Measurements from ENCODE around the gene HDGF.

HDGF gene

DNA sequence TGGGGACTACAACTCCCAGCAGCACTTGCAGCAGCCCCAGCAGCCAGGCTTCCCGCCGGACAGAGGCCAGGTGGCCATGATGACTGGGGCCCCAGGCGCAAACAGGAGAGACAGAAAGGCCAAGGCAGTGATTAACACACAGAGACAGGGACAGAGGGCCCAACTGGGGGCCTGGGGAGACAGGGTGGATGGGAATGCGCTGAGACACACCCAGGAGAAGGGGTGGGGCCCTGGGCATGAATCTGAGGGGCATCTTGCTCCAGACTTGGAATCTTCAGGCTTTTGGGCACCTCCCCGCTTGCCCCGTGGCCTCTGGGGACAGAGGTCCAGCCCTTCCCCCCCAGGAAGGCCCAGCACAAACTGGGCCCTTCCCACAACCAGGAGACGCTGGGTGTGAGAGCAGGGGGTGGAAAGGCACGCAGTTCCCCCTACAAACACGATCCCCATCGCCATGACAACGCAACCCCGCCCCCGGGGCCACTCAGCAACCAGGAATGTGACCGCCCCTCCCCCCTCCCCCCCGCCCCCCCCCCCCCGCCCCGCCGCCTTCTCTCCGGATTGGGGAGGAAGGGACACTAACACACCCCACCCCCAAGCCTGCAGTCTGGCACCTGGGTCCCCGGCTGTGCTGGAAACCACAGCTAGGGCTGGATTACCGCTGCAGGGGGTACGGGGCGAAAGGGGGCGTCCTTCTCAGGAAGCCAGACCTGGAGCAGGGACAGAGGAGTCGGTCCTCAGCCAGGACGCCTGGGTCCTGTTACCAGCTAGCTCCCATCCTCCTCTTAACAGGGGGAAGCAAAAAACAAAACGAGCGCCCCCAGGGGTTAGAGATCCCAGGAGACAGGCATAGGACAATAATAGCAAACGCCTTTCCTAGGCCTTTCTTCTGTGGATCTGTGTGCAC, 4.5 kb downstream of the HDGF start:
- DNase-seq (ENCODE audit: low read depth): peak; percentile 96

DNA sequence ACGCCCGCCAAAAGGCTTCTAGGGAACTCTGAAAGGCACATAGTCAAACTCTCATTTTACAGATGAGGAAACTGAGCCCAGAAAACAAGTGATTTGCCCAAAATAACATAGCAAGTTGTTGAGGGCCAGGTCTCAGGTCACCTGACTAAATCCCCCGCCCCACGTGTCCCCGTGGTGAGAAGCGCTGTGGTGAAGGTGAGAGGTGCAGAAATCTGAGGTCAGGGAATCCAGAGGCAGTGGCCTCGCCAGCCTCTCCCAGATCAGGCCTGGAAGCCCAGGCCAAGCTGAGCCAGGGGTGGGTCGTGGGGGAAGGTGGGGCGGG, 5.1 kb downstream of the HDGF start:
- DNase-seq (ENCODE audit: low read depth): no peak

DNA sequence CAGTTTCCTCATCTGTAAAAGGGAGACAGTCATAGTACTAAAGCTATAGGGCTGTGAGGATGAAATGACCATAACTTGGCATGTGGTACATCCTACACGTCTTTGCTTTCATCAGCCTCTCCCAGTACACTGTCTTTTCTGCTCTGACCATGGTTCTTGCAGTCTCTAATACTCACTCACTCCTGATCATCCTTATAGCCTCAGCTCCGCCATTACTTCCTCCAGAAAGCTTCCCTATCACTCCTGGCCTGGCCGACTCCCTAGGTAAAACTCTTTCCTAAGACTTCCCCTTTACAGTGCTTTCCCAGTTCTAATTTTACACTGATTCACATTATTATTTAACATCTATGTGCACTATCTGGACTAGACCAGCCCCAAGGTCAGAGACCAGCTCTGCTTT, 5.6 kb downstream of the HDGF start:
- DNase-seq (ENCODE audit: low read depth): no peak

DNA sequence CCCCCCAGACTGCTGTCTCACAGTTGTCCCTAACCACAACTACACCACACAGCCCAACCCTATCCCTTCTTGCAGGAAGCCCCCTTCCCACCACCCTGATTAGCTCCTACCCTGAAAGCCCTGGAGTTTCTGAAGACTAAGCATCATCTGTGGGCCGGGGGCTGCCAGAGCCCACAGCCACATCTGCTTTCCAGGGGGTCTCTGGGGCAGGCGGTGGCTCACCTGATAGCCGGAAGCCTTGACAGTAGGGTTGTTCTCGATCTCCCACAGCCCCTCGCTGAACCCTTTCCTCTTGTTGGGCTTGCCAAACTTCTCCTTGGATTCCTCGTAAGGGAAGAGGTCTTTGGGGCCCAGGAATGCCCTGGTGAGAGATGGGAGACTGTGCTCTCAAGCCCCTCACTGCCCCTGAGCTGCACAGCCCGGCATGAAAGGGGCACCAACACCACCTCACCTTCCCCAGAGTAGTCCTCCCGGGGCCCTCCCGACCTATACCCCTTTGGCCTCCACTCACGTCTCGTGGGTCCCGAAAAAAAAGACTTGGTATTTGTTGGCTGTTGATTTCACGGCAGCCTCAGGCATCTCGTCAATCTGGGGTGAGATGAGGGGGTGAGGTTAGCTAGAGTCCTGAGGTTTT, 6.6 kb downstream of the HDGF start:
- no peak for DNase-seq (ENCODE audit: low read depth)

DNA sequence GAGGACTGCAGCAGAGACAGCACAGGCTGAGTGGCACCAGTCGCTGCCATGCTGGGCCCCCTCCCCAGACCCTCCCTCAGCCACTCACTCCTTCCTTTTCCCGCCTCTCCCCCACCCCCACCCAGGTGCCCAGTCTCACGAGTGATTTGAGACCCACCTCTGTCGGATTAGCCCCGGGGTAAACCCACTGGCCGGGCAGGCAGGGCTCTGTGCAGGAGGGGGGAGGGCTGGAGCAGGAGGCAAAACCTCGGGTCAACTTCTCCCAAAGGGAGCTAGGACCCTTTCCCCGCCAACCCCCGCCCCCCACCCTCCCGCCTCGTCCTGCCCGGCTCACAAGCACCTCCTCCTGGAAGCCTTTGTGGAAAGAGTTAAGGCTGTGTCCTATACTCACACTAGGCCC, 7.1 kb downstream of the HDGF start:
- DNase-seq (ENCODE audit: low read depth): no peak

DNA sequence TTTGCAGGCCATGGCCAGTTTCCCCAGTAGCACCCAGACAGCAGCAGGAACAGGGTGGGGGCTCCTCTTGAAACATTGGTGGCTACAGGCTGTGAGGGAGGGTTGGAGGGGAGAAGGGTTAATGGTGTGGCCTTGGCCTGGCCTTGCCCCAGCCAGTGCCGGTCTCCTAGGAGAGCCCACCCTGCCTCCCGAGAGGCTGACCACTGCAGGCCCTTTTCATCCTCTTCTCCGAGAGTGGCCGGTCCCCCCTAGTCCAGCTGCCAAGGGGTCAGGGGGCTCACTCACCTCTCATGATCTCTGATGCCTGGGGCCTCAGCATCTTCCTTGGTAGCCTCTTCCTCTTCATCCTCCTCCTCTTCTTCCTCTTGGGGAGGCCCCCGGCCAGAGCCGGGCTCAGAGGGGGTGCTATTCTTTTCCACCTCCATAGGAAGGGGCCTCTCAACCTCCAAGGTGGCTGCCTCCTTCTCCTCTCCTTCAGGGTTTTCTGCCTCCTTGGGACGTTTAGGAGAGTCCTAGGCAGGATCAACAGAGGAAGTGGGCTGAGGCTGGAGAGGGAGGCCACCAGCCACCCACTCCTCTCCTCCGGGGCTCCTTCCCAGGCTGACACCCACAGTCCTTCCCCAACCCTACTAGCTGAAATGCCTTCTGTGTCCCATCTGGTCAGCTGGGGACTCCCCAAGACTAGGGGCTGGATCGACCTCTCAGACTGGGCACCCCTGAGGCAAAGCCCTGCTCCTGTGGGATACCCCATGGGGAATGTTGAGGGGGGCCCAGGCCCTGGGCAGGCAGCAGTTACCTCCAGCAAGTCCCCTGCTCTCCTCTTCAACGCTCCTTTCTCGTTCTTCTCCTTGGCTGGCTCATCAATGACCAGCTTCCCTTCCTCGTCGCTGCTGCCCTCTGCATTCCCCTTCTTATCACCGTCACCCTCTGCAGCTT, 7.8 kb downstream of the HDGF start:
- no peak for DNase-seq (ENCODE audit: low read depth)

DNA sequence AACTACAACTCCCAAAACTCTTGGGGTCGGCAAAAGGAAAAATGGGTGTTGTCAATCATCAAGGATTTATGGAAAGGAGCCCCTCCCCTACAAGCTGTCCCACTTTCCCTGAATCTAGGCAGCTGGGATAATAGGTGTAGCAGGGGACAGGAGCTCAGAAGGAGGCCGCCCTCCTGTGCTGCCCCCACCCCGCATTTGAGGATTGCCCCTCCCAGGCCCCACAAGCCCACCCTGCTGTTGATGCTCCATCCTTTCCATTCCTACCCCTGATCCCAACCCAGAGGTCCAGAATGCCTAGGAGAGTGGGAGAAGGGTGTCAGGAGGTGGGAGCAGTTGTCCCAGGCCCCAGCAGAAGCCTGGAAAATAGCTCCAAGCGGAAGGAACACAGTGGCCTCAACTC, 8.7 kb downstream of the HDGF start:
- DNase-seq (ENCODE audit: low read depth): no peak

DNA sequence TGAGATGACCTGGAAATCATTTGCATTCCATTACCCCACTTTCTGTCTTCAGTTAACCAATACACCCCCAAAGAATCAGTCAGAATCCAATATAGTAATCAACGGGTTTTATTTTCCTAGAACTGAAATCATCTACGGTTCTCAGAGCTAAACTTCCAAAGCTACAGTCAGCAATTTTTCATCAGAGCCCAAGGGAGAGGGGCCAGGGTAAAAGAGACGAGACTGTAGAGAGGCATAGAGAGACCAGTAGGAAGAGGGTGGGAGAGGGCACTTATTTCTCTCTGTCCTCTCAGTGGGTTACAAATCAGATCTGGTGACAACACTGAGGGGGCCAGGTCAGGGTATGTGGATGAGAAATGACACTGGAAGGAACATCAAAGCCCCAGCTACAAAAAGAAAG, 9.5 kb downstream of the HDGF start:
- no peak for DNase-seq (ENCODE audit: low read depth)

DNA sequence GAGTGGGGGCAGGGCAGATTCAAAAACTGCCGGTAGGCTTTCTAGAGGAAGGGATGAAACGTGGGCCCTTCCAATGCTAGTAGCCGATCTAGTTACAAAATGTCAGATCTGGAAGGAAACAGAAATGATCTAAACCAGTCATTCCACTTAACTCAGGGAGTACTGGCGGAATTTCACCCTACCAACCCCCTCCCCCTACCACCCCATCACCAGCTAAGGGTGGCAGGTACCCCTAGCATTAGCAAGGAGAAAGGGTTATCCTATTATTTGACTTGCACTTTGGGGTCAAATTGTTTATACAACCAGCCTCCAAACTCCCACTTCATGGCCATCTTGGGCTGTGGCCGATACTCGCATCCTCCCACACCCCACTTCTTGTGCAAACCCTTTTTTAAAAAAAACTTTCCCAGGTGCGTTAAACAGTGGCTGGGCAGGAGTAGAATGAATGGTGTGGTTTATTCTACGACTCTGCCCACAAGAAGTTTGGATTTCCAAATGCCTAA, 9.9 kb downstream of the HDGF start:
- DNase-seq (ENCODE audit: low read depth): no peak

DNA sequence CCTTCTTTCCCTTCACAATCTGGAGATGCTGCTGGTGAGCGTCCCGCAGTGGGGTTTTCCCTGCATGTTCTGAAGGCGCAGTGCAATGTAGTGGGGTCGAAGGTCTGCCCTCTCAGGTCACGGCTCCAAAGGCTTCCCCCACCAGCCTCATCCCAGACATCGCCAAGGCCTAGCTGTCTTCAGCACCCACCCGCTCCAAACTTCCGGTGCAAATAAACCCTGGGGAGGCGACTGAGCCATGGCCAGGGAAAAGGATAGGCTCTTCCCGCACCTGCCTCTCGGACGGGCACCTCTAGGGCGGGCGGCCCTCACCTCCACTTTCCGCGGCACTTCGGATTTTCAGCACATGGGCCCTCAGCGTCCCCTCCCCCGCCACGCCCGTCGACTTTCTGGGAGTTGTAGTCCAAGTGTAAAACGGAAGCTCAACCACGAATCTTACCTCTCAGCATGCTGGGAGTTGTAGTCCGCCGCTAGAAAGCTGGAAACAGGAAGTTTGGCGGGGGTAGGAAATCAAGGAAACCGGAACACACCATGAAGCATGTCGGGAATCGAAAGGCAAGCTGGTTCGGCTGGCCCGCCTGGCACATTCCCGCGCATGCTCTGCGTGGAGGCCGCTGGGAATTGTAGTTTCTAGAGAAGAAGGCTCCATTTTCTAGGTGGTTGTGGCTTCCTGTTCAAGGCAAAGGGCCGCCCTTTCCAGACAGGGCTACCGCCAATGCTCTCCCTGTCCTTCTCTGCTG, 10.6 kb downstream of the HDGF start, which contains the start of gene MRPL24:
Gene MRPL24, minus strand, starts transcription at position 348 of the 740 bp plus-strand sequence. CDS start 2,384 bp downstream, outside the sequence.
- DNase-seq (ENCODE audit: low read depth): peak; percentile 100

DNA sequence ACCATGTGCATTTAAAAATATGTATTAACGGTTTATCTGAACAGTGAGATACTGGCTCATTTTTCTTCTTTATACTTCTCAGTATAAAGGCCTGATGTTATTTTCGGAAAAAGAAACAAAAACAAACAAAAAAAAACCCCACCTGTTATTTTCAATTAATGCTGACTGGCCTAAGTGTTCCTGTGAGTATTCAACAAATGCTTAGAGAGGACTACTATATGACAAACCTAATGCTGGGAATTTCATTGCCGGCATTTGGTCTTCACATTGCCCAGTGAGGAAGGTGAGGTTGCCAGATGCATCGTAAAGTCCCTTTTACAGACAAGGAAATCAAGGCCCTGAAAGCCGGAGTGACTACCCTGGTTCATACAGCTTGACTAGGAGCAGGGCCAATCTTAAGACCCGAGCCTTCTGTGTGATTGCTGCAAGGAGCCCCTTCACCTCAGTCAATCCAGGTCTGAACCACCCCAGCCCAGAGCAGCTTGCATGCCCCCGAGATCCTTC, 11.2 kb downstream of the HDGF start:
- no peak for DNase-seq (ENCODE audit: low read depth)

DNA sequence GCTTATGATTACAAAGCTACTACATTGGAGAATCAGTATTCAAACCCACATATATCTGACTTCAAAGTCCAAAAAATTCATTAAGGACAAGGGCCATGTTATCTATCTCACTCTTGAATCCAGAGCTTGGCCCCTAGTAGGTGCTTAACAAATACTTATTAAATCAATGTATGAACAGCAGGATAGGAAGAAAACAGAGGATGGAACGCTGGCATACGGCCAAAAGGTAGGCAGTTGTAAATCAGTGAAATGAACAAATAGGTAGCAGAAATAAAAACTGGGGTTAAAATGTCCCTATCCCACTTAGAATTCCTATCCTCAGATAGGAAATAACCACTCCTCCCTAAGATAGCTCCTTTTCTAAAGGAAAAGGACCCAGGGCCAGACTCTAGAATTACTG, 12.6 kb downstream of the HDGF start:
- DNase-seq (ENCODE audit: low read depth): no peak

DNA sequence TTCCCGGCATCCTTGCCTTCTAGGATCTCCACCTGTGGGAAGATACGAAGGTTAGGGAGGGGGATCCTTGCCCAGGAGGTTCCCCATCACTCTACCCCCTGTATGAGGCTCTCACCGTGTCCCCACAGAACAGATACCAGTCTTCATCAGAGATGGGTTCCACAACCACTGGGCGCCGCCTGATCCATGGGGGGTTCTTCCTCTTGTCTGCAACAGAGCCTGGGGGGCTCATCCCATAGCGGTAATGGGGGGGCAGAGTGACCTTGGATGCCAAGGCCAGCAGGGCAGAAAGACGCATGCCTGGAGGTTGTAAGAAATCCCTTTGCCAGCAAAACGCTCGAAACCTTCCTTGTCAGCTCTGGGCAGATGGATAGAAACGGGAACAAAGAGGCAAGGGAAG, 13.1 kb downstream of the HDGF start:
- no peak for DNase-seq (ENCODE audit: low read depth)

DNA sequence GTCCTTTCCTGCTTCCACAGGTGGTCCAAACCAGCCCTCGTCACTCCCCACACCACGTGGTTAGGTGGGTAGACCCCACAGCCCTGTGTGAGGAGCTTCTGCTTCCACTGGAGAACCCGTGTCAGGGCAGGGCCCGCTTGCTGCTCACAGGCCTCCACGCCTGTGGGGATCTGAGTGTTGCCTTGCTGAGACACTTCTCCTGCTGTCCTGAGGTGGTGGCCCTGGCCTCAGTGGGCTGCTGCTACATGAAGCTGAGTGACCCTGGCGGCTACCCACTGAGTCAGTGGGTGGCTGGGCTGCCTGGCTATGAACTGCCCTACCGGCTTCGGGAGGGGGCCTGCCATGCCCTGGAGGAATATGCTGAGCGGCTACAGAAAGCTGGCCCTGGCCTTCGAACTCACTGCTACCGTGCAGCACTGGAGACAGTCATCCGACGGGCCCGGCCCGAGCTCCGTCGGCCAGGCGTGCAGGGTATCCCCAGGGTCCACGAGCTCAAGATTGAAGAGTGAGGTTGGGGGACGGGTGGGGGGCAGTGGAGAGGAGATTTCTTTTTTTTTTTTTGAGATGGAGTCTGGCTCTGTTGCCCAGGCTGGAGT, 17.4 kb downstream of the HDGF start:
- DNase-seq (ENCODE audit: low read depth): no peak

DNA sequence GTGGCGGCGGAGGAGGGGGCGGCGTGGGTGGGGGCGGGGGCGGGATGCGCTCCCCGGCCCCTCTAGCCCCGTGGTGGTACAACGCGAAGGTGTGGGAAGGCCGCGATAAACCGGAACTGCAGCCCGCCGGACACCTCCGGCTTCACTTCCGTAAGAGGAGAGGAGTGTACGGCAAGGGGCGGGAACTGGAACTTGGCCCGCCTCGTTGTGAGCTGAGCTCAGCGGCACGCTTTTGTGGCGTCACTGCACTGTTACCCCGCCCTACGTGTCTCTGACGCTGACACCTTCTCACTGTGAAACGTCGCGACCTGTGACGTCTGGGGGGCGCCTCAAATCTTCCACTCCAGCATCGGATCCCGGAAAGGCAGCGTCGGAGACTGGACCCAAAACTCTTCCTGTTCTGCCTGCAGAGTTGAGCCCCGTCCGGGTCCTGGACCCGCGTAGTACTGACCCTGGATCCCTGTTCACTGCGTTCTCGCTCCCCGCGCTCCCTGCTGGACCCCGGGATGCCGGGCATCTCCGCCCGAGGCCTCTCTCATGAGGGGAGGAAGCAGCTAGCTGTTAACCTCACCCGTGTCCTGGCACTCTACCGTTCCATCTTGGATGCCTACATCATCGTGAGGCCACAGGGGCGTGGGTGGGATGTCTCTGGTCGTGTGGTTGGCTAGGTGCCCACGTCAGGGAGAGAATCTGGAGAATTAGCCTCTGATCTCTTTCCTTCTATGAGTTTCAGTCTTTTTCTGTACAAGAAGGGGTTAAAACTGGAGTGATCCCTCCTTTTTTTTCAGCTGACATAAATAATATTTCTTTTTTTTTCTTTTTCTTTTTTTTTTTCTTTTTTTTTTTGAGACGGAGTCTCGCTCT, 22.6 kb downstream of the HDGF start, which contains the start of gene ISG20L2:
Gene ISG20L2, minus strand, starts transcription at position 168 of the 864 bp plus-strand sequence. CDS start 1,114 bp downstream, outside the sequence.
- peak; percentile 99 for DNase-seq (ENCODE audit: low read depth)

DNA sequence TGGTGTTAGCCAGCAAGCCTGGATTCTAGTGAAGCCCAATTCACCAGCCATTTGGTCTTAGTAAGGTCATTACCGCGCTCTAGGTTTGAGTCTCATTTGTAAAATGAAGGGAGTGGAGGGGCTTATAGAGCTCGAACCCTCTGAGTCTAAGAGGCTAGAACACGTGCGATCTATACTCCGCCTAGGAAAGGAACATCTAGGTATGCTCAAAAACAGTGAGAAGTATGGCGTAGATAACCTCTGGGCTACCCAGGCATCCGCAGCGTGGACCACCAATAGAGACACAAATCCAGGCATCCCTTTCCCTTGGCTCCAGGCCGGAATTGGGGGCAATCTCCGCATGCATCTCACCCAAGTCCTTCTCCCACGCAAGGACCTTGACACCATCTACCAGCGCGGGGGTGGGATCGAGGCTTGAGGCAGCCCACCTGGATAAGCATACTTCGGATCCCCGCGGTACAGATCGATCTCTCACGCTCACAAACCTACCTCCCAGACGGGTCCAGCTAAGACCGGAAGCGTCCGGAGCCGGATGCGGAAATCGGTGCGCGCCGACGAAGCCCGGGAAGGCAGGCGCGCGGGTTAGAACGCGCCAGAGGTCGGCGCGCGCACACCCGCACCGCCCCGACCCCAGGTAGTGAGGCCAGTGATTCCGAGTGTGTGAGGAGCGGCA, 23.4 kb downstream of the HDGF start, which contains the start of gene METTL25B:
Gene METTL25B, plus strand, starts transcription at position 544 of the 673 bp plus-strand sequence. CDS start 636 bp downstream, outside the sequence.
- DNase-seq (ENCODE audit: low read depth): peak; percentile 89

DNA sequence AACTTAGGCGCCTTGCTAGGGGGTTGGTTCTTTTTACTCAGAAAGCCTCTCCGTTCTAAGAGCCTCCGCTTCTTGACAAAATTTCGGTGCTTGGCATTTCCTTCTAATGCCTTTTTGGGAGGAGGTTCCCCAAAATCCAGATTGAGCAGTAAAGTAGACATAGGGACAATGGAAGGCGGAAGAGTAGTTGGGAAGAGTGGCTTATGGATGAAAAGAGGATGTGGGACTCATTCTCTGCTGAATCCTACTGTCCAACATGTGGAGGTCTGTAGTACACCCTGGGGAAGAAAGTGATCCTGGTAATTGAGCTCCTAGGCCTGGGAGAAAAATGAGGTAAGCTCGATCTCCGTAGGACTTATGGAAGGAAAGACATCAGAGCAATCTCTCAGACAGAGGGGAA, 24.0 kb downstream of the HDGF start:
- no peak for DNase-seq (ENCODE audit: low read depth)

DNA sequence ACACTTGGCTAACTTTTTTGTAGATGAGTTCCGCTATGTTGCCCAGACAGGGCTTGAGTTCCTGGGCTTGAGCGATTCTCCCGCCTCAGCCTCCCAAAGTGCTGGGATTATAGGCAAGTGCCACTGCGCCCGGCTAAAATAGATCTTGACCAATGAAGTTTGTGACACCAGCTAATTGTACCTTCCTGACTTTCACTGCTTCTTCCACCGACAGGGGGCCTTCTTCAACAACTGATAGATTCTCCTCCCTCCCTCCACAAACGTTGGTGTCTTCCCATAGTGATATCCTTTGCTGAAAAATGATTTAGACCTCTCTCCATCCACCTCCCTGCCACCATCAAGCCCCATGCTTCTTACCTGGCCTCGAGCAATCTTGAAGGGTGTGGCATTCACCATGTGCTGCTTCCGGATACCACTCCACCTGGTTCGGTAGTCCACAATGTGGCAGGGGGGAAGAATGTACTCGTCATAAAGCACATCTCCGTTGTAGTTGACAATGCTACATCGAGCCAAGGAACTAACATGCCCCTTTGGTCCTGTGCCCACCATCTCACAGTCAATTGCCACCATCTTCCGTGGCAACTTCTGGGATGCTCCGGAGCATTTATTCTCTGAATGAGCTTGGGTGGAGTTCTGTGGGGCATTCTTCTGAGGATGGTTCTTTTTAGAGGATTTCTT, 24.8 kb downstream of the HDGF start:
- DNase-seq (ENCODE audit: low read depth): peak; percentile 82

Data from ELR (cell line).